Measurements from ENCODE around the gene MLEC. TPM values are rescaled to one million over a fixed set of nuclear protein-coding genes. Genes with fewer than 3 reads are reported as not detected.

The MLEC gene
- total and polyA plus RNA-seq, 3 donors from 2014 or later: 93.2 to 130 (median 104) TPM

DNA sequence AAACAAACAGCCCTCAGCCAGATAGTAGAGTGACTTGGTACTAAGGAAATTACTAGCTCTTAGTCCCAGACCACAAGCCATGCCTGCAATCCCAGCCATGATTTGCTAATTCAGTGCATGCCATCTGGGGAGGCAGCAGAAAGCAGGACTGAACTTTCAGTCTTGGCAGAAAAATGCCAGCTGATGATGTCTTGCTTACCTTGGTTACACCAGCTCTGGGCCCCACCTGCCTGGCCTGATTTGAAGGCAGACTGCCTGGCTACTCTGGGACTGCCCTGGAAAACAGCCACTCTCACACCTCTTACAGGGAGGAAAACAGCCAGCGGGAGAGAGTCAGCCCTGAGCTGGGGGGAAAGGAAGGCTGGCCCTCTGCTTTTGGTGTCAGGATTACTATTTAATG lies 18.7 kb downstream of the MLEC start:
- no peak for DNase-seq
- Histone ChIP-seq H3K27me3 (no peaks in the 10 kb centered on the region), H3K36me3 (ENCODE audit: low read depth, missing control alignments) (no peaks in the 10 kb centered on the region), H3K4me3 (no peak overlapping the region), H3K9me3 (no peaks in the 10 kb centered on the region), H3K4me1 (peaks cover 24% of the 10 kb centered on the region), H3K27ac (no peak overlapping the region)
- TF ChIP-seq CTCF (IDR thresholded peaks at IDR 0.05): no peak
- TF ChIP-seq POLR2A (IDR thresholded peaks at IDR 0.05): no peak
- intact Hi-C loops (cut with DNase I; ENCODE audit: low total_unique reads): no loop called here
- 82 to 91% methylated on average over 1 of the region's 1 CpG for WGBS, 2 donors

DNA sequence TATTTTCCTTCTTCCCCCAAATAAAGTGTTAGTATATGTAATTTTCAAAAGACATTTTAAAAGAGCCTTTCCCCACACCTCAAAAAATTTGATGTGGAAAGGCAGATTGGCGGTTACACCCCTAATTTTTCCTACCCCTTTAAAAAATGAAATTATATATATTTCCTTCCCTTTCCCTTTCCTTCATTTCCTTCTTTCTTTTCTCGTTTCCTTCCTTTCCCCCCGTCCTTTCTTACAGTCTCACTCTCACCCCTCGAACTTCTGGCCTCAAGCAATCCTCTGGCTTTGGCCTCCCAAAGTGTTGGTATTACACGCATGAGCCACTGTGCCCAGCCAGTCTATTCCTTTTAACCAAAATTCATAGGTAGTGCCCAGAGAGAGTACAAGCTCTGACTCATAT lies 19.1 kb downstream of the MLEC start:
- Histone ChIP-seq H3K4me3 (no peak overlapping the region), H3K9me3 (no peaks in the 10 kb centered on the region), H3K4me1 (peaks cover 26% of the 10 kb centered on the region), H3K27ac (no peak overlapping the region), H3K36me3 (ENCODE audit: low read depth, missing control alignments) (no peaks in the 10 kb centered on the region), H3K27me3 (no peaks in the 10 kb centered on the region)
- 81 to 94% methylated on average over 5 of the region's 5 CpGs for whole genome bisulfite sequencing, 2 donors
- DNase-seq: no peak
- intact Hi-C loops (cut with DNase I; ENCODE audit: low total_unique reads): no loop called here
- TF ChIP-seq POLR2A (IDR thresholded peaks at IDR 0.05) (no peak), CTCF (IDR thresholded peaks at IDR 0.05) (no peak)

DNA sequence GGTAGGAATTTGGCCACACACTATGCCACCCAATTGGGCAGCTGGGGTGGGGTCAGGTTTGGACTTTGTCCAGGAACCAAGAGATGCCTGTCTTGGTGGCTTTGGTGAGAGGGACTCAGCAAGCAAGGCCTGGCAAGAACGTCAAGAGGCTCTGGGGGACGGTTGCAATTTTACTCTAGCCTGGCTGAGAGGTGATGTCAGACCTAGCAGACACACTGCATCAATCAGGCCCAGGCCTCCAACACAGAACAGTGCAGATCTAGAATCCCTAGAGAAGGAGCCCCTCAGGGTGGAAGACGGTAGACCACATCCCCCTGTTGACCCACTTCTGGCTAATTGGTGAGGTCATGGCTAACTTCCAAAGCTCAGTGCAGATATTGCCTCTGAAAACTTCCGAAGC lies 21.7 kb downstream of the MLEC start:
- TF ChIP-seq POLR2A (IDR thresholded peaks at IDR 0.05): no peak
- TF ChIP-seq CTCF (IDR thresholded peaks at IDR 0.05): no peak
- no peak for DNase-seq
- Histone ChIP-seq H3K36me3 (ENCODE audit: low read depth, missing control alignments) (no peaks in the 10 kb centered on the region), H3K27me3 (no peaks in the 10 kb centered on the region), H3K4me1 (peaks cover 18% of the 10 kb centered on the region), H3K27ac (no peak overlapping the region), H3K9me3 (no peaks in the 10 kb centered on the region), H3K4me3 (no peak overlapping the region)
- intact Hi-C loops (cut with DNase I; ENCODE audit: low total_unique reads): no loop called here
- 71 to 76% methylated on average over 4 of the region's 4 CpGs for WGBS, 2 donors

DNA sequence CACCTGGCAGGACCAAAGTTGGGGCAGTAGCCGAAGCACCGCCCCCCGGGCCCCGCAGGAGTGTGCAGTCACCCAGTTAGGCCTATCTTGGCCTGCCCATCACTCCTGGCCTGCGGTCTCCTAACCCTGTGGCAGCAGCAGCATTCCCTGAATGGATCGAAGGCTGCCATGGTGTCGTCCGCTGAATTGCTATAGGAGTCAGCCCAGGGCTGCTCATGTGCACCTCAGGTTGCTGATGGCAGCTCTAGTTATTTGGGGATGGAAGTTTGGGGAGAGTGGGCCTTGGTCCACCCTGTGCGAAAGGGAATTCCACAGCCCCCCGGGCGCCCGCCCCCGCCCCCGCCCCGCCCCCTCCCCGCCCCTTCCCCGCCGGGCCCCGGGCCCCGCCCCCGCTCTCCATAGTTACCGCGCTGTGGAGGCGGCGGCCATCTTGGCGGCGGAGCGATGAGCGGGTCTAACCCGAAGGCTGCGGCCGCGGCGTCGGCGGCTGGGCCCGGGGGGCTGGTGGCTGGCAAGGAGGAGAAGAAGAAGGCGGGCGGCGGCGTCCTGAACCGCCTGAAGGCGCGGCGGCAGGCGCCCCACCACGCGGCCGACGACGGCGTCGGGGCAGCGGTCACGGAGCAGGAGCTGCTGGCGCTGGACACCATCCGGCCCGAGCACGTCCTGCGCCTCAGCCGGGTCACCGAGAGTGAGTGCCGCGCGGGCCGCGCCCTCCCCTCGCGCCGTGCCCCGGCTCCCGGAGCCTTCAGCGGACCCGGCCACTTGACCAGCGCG lies 23.3 kb downstream of the MLEC start, which contains the start of gene UNC119B:
Gene UNC119B (plus strand): TSS at position 428 of the 774 bp plus-strand sequence. CDS start 17 bp downstream, at position 445.
- H3K36me3 ChIP-seq (ENCODE audit: low read depth, missing control alignments): no peaks in the 10 kb centered on the region
- H3K9me3 ChIP-seq: no peaks in the 10 kb centered on the region
- 0 to 1% methylated on average over 15 to 44 of the region's 76 CpGs for WGBS, 2 donors
- H3K27me3 ChIP-seq: no peaks in the 10 kb centered on the region
- peak within 1 kb of the TSS; percentile 86 to 96 for H3K4me3 ChIP-seq
- TF ChIP-seq CTCF (IDR thresholded peaks at IDR 0.05) (no peak), POLR2A (IDR thresholded peaks at IDR 0.05) (no peak)
- peaks cover 17% of the 10 kb centered on the region for H3K4me1 ChIP-seq
- peak; percentile 83 for DNase-seq
- intact Hi-C loops (cut with DNase I; ENCODE audit: low total_unique reads): no loop called here
- H3K27ac ChIP-seq: peak within 1 kb of the TSS; percentile 93 to 96
